IPS-18a (cell line): Measurements from ENCODE around the gene SIL1.

Source experiments
- H3K27ac ChIP-seq: one replicate; pipeline ENCODE4 v1.5.1; 2013; ENCODE audit warnings: low read length
- H3K27me3 ChIP-seq: one replicate; pipeline ENCODE4 v1.6.1; 2013; ENCODE audit warnings: mild to moderate bottlenecking, low read length; ENCODE audit not compliant: control insufficient read depth, insufficient read depth
- H3K36me3 ChIP-seq: one replicate; pipeline ENCODE4 v1.6.1; 2013; ENCODE audit warnings: low read depth, low read length; ENCODE audit not compliant: control insufficient read depth
- H3K4me1 ChIP-seq: one replicate; pipeline ENCODE4 v1.6.1; 2013; ENCODE audit warnings: low read depth, low read length; ENCODE audit not compliant: control insufficient read depth
- H3K4me3 ChIP-seq: one replicate; pipeline ENCODE4 v1.5.1; 2013; ENCODE audit warnings: low read length
- H3K9ac ChIP-seq: one replicate; pipeline ENCODE4 v1.6.1; 2013; ENCODE audit warnings: mild to moderate bottlenecking, low read length, moderate library complexity
- H3K9me3 ChIP-seq: one replicate; pipeline ENCODE4 v1.6.1; 2013; ENCODE audit warnings: low read depth, low read length; ENCODE audit not compliant: control insufficient read depth

The SIL1 gene

DNA sequence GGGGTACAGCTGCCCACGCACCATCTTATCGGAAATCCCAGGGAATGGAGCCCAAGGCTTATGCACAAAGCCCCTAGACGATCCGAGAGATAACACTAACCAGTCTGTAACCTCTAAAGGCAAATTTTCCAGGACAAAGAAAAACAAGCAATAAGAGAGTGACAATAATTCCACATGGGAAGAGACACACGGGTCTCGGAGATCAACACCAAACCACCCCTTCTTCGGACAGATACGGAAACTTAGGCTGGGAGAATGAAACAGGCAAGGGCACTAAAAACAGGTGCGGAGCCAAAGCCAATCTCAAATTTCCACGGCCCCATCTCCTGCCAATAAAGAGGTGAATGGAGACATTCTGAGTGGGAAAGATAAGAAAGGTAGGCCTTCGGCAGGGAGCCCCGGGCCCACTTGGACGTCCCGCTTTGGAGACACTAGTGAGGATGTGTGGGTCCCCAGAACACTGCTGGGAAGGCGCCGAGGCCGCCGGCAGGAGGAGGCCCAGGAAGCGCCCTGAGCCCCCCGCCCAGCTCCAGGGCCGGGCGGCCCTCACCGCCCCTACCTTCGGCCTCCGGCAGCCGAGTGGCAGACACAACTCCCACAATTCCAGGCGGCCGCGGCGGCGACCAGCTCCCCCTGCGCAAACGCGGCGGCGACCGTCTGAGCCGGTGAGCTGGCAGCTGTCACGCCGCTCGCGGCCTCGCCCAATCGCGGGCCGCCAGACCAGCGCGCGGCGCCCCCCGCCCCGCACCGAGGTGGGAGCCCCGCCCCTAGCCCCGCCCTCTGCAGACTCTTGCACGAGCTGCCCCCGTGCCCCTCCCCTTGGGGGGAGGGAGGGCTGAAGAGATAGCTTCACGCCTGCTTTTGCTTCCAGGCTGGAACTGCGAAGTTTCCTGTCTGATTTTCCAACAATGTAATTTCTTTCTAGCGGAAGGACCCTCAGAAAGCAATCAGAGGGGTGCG, at the start of gene SIL1:
Gene SIL1 (minus strand): TSS at position 659 of the 960 bp plus-strand sequence. CDS start 70,525 bp downstream, outside the sequence.
- Histone ChIP-seq H3K9ac (peak within 1 kb of the TSS; percentile 70), H3K36me3 (no peaks in the 10 kb centered on the region), H3K27ac (peak within 1 kb of the TSS; percentile 55), H3K9me3 (no peaks in the 10 kb centered on the region), H3K27me3 (no peaks in the 10 kb centered on the region), H3K4me3 (peak within 1 kb of the TSS; percentile 84), H3K4me1 (peaks cover 8% of the 10 kb centered on the region)

DNA sequence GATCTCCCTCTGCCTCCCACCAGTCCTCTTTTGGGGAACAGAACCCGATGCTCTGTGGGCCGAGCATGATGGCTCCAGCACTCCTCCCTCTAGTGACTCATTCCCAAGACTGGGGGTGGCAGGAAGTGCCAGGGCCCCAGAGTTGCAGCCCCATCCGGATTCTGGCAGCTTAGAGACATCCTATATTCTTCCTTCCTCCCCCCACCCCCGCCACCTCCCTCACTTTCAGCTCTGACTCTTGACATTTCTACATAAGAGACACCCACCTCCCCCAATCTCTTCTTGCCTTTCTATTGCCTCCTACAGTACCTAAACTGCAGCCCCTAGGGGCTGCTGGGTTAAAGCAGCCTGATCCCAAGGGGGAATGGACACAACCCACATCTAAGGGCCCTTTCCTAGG, 48.2 kb upstream of the SIL1 start:
- Histone ChIP-seq H3K9me3 (no peaks in the 10 kb centered on the region), H3K27ac (no peak overlapping the region), H3K36me3 (no peaks in the 10 kb centered on the region), H3K4me1 (peaks cover 4% of the 10 kb centered on the region), H3K27me3 (no peaks in the 10 kb centered on the region), H3K4me3 (no peak overlapping the region), H3K9ac (no peak overlapping the region)

DNA sequence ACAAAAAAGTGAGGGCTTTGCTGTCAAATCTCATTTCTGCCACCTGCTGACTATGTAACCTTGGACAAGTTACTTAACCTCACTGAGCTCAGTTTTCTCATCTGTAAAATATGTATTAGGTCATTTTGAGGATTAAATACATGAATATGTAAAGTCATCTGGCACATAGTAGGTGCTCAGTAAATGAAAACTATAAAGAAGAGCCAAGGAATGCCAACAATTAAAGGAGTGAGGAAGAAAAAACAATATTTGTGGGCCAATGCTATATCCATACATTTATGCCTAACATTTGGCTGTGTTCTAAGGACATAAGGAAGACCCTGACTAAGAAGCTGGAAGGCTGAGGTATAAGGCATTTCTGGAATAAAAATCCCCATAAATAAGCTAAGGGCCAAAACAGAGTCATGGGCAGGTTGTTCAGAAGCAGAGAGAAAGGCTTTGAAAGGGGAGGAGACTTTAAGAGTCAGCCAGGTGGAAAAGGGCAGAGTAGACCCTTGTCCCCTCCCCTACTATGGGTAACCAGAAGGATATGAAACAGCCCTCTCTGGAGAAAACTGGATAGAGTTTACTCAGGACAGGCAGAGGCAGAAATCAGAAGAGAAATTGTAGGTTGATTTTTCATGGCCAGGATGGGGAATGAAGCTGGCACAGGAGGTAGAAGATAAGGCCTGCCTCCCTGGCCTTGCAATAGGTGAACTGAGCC, 47.6 kb upstream of the SIL1 start:
- Histone ChIP-seq H3K9ac (no peak overlapping the region), H3K27ac (no peak overlapping the region), H3K4me3 (no peak overlapping the region), H3K27me3 (no peaks in the 10 kb centered on the region), H3K4me1 (peaks cover 4% of the 10 kb centered on the region), H3K9me3 (no peaks in the 10 kb centered on the region), H3K36me3 (no peaks in the 10 kb centered on the region)

DNA sequence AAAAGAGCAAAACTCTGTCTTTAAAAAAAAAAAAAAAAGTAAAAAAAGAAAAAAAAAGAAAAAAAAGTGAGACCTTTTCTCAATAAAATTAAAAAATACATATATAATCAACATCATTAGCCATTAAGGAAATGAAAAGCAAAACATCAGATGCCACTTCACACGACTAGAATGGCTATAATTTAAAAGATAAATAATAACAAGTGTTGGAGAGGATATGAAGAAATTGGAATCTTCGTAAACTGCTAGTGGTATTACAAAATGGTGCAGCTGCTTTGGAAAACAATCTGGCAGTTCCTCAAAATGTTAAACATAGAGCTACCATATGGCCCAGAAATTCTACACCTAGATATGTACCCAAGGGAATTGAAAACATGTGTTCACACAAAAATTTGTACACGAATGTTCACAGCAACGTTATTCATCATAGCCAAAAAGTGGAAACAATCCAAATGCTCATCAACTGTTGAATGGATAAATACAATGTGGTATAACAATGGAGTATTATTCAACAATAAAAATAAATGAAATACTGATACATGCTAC, 45.3 kb upstream of the SIL1 start:
- H3K27me3 ChIP-seq, result no peaks in the 10 kb centered on the region
- no peak overlapping the region for H3K4me3 ChIP-seq
- peaks cover 4% of the 10 kb centered on the region for H3K4me1 ChIP-seq
- H3K27ac ChIP-seq, result no peak overlapping the region
- no peak overlapping the region for H3K9ac ChIP-seq
- H3K9me3 ChIP-seq, result no peaks in the 10 kb centered on the region
- H3K36me3 ChIP-seq, result no peaks in the 10 kb centered on the region

DNA sequence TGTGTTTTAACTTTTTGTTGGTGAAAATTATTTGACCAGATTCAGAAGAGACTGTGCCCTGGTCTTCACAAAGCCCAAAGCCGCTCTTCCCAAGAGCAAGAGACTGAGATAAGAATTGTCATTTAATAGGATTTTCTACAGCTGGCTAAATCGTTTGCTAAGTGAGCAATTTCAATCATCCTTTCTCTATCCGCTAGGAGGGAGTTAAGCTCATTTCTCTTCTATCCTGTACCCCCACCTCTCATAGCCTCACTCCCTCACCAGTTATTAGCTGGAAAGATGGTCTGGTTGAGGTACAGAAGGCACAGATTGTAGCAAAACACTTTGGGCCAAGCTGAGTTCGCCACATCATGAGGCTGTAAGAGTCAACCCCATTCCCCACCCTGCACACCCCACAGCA, 43.0 kb upstream of the SIL1 start:
- H3K9me3 ChIP-seq, result no peaks in the 10 kb centered on the region

DNA sequence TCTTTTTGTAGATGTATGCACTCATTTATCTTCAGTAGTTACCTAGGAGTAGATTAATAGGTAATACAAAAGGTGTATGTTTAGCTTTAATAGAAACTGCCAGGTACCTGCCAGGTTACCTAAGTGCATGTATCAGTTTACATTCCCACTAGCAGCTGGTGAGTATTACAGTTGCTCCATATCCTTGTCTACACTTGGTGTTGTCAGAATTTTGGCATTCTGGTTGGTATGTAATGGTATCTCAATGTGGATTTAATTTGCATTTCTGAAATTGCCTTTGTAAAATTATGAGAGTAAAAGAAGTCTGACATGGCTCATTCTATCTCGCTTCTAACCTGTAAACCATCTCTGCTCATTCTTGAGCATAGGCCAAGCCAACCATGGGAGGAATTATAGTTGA, 38.3 kb upstream of the SIL1 start:
- H3K27ac ChIP-seq, result no peak overlapping the region
- no peak overlapping the region for H3K9ac ChIP-seq
- H3K4me1 ChIP-seq, result no peaks in the 10 kb centered on the region
- no peaks in the 10 kb centered on the region for H3K9me3 ChIP-seq
- H3K27me3 ChIP-seq, result no peaks in the 10 kb centered on the region
- H3K4me3 ChIP-seq, result no peak overlapping the region
- H3K36me3 ChIP-seq, result no peaks in the 10 kb centered on the region

More for the DNA sequence above, 43.0 kb upstream of the SIL1 start:
- no peak overlapping the region for H3K27ac ChIP-seq
- no peak overlapping the region for H3K9ac ChIP-seq
- no peak overlapping the region for H3K4me3 ChIP-seq
- no peaks in the 10 kb centered on the region for H3K27me3 ChIP-seq
- H3K4me1 ChIP-seq, result peaks cover 2% of the 10 kb centered on the region
- H3K36me3 ChIP-seq, result no peaks in the 10 kb centered on the region

DNA sequence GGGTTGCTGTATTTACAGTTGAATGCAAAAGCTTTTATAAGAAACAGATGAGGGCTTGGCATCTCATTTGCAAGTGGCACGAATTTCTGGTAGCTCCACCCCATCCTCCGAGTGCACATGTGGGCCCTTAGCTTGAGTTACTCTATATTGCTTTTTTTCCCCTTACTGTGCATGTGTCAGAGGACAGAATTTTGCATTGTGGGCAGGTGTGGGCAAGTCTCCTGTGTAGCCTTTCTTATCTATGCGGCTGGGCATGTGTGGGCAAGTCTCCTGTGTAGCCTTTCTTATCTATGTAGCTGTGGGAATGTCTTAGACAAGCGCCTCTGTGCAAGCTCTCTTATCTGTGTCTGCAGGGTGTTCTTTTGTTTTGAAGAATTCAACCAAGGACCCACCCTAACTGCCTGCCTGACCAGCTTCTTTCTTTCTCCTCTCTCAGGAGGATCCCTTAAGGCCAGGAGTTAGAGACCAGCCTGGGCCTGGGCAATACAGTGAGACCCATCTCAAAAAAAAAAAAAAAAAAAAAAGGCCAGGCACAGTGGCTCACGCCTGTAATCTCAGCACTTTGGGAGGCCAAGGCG, 34.1 kb upstream of the SIL1 start:
- Histone ChIP-seq H3K4me1 (no peaks in the 10 kb centered on the region), H3K9ac (no peak overlapping the region), H3K9me3 (no peaks in the 10 kb centered on the region), H3K27ac (no peak overlapping the region), H3K4me3 (no peak overlapping the region), H3K36me3 (no peaks in the 10 kb centered on the region), H3K27me3 (no peaks in the 10 kb centered on the region)

DNA sequence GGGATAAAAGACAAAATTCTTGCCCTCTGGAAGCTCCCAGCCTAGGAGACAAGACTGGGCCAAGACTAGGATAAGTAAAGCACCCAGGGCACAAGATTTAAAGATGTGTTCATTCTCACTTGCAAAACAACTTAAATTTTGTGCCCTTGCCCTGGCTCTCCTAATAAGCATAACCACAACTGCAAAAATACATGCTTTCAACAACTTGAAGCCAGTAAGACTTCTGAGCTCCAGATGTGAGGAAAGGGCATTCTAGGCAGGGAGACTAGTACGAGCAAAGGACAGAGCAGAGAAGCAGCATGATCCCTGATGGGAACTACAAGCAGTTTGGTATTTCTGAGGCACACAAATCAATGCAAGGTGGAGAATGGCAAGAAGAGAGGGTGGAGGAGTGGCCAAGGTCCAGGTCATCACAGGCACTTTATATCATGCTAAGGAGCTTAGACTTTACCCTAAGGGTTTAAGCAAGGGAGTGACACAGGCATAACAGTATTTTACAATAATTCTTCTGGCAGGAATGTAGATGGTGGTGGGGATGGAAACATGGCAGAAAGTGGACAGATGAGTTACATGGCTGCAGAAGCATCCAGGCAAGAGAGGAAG, 30.1 kb upstream of the SIL1 start:
- Histone ChIP-seq H3K4me3 (no peak overlapping the region), H3K27ac (no peak overlapping the region), H3K4me1 (no peaks in the 10 kb centered on the region), H3K9ac (no peak overlapping the region), H3K27me3 (no peaks in the 10 kb centered on the region), H3K9me3 (no peaks in the 10 kb centered on the region), H3K36me3 (no peaks in the 10 kb centered on the region)

DNA sequence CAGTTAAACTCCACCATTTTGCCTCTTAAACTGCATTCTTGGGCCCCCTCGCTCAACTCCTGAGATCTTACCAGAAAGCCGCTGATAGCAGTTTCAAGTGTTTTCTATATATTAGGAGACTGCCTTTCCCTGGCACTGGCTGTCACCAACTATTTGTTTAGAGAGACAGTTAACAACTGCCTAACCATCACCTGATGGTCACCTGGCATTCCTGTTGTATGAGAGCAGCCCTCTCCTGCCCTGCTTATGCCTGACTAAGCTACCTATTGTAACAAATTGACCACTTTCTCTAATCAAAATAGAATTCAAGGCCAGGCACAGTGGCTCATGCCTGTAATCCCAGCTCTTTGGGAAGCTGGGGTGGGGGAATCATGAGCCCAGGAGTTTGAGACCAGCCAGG, 28.0 kb upstream of the SIL1 start:
- H3K4me1 ChIP-seq, result no peaks in the 10 kb centered on the region
- H3K9me3 ChIP-seq, result no peaks in the 10 kb centered on the region
- H3K9ac ChIP-seq, result no peak overlapping the region
- no peaks in the 10 kb centered on the region for H3K36me3 ChIP-seq
- H3K27ac ChIP-seq, result no peak overlapping the region
- no peak overlapping the region for H3K4me3 ChIP-seq
- H3K27me3 ChIP-seq, result no peaks in the 10 kb centered on the region

DNA sequence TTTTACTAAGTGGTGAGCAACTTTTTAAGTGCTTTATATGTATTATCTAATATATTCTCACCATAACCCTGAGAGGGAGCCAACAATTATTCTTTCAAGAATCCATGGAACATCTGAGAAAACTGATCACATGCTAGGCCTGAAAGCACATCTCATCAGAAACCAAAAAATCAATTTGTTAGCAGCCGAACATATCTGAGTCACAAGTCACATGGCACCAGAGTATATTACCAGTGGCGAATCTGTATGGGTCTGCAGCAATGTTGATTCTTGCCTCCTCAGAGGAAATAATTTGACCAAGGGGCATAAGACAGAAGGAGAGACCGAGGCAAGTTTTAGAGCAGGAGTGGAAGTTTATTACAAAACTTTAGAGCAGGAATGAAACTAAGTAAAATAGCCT, 25.3 kb upstream of the SIL1 start:
- Histone ChIP-seq H3K4me1 (no peaks in the 10 kb centered on the region), H3K4me3 (no peak overlapping the region), H3K27me3 (no peaks in the 10 kb centered on the region), H3K27ac (no peak overlapping the region), H3K36me3 (no peaks in the 10 kb centered on the region), H3K9ac (no peak overlapping the region), H3K9me3 (no peaks in the 10 kb centered on the region)

DNA sequence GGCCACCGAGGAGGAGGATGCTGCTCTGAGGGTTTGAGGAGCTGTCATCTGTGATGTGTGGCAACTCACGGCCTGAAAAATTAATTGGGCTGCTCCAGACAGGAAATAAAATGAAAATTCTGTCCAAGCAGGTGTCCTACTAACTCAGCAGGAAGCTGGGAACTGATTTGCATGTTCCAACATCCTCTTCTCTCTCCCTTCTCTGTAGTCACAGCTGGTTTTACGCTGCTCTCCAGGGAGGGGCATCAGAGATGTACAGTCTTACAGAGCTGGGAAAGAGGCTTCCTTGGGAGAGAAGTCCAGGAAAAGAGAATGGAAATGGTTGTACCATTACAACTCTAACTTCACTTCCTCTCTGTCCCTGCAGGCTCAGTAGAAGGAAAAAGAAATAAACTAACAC, 24.2 kb upstream of the SIL1 start:
- no peak overlapping the region for H3K4me3 ChIP-seq
- H3K27ac ChIP-seq, result no peak overlapping the region
- no peak overlapping the region for H3K9ac ChIP-seq
- H3K27me3 ChIP-seq, result no peaks in the 10 kb centered on the region
- H3K9me3 ChIP-seq, result no peaks in the 10 kb centered on the region
- no peaks in the 10 kb centered on the region for H3K36me3 ChIP-seq
- H3K4me1 ChIP-seq, result no peaks in the 10 kb centered on the region
